ENCODE results near the gene IQCC.
A peak's percentile ranks its signal among the peaks of the same experiment; 100 is the strongest.

The IQCC gene

DNA sequence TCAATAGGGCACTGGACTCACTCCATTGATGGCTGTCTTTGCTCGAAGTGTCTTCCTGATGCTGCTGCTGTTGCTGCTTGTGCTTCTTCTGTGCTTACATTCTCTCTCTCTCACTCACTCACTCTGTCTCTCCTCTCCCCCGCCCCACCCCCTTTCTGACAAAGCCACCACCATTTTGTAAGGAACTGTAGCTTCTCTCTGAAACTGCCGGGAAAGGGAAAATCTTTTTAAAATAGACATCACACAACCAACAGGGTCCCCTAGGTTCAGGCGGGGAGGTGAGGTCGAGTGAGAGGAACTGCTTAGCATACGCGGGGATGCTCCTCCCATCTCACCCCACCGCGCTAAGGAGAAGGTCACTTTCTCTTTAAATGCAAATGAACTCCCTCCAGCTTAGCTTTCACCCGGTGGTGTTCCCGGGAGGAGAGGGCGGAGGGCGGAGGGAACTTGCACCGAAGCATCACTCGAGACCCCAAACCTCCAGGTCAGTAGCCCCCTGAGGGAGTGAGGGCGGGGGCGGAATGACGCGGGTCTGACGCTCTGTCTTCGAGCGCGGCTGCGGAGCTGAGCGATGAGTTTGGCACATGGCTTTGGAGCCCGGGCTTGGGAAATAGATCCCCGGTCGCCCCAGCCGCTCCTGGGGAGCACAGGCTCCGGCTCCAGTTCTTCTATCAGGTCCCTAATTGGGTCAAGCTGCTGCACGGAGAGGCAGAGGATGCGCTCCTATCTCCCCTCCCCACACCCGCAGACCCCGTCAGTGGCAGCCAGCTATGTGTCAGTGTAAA lies 5.1 kb upstream of the IQCC start, which contains the start of gene CCDC28B (continued):
- TF ChIP-seq ZNF274 (IDR thresholded peaks at IDR 0.05; ENCODE audit: low read length) (no peak), ZNF274 (tag by site-specific recombination; IDR thresholded peaks at IDR 0.05; ENCODE audit: borderline replicate concordance) (no peak), ZSCAN16 (tag by site-specific recombination; IDR thresholded peaks at IDR 0.05) (no peak), MZF1 (tag by site-specific recombination; IDR thresholded peaks at IDR 0.05; ENCODE audit: borderline replicate concordance) (no peak), ZNF571 (tag by site-specific recombination; IDR thresholded peaks at IDR 0.05) (no peak), ZNF433 (tag by site-specific recombination; IDR thresholded peaks at IDR 0.05; ENCODE audit: low read depth) (no peak), ZNF37A (tag by site-specific recombination; IDR thresholded peaks at IDR 0.05) (no peak), ZNF112 (tag by site-specific recombination; IDR thresholded peaks at IDR 0.05) (no peak), ZNF16 (tag by site-specific recombination; IDR thresholded peaks at IDR 0.05; ENCODE audit: low read depth) (no peak), GLI4 (tag by site-specific recombination; IDR thresholded peaks at IDR 0.05) (no peak), ZNF2 (tag by site-specific recombination; IDR thresholded peaks at IDR 0.05) (peak; percentile 36), GLIS1 (tag by site-specific recombination; IDR thresholded peaks at IDR 0.05) (peak; percentile 70), ZNF248 (tag by site-specific recombination; IDR thresholded peaks at IDR 0.05) (no peak), ZNF121 (tag by site-specific recombination; IDR thresholded peaks at IDR 0.05) (peak; percentile 78; the same call in 1 of the 2 replicates), ZNF670 (tag by site-specific recombination; IDR thresholded peaks at IDR 0.05; ENCODE audit: low read depth) (no peak), ZBTB21 (tag by site-specific recombination; IDR thresholded peaks at IDR 0.05) (peak; percentile 48; the same call in 1 of the 2 replicates), ZNF292 (tag by site-specific recombination; IDR thresholded peaks at IDR 0.05; ENCODE audit: borderline replicate concordance, low read depth) (no peak), WT1 (tag by site-specific recombination; IDR thresholded peaks at IDR 0.05) (0 out of 2 replicates have a peak, but pooled peaks have one; percentile 3), KLF9 (tag by site-specific recombination; IDR thresholded peaks at IDR 0.05; ENCODE audit: low read depth) (peak; percentile 77), ZNF48 (tag by site-specific recombination; IDR thresholded peaks at IDR 0.05) (no peak), ZNF214 (tag by site-specific recombination; IDR thresholded peaks at IDR 0.05; ENCODE audit: borderline replicate concordance) (no peak), KLF7 (tag by site-specific recombination; IDR thresholded peaks at IDR 0.05; ENCODE audit: borderline replicate concordance) (no peak), ZNF785 (tag by site-specific recombination; IDR thresholded peaks at IDR 0.05) (no peak), ZNF701 (tag by site-specific recombination; IDR thresholded peaks at IDR 0.05) (no peak)
- TF ChIP-seq, protein P1, sequence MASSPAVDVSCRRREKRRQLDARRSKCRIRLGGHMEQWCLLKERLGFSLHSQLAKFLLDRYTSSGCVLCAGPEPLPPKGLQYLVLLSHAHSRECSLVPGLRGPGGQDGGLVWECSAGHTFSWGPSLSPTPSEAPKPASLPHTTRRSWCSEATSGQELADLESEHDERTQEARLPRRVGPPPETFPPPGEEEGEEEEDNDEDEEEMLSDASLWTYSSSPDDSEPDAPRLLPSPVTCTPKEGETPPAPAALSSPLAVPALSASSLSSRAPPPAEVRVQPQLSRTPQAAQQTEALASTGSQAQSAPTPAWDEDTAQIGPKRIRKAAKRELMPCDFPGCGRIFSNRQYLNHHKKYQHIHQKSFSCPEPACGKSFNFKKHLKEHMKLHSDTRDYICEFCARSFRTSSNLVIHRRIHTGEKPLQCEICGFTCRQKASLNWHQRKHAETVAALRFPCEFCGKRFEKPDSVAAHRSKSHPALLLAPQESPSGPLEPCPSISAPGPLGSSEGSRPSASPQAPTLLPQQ (tag by site-specific recombination; IDR thresholded peaks at IDR 0.05) = peak; percentile 65; the same call in 1 of the 2 replicates
- TF ChIP-seq, protein P2, sequence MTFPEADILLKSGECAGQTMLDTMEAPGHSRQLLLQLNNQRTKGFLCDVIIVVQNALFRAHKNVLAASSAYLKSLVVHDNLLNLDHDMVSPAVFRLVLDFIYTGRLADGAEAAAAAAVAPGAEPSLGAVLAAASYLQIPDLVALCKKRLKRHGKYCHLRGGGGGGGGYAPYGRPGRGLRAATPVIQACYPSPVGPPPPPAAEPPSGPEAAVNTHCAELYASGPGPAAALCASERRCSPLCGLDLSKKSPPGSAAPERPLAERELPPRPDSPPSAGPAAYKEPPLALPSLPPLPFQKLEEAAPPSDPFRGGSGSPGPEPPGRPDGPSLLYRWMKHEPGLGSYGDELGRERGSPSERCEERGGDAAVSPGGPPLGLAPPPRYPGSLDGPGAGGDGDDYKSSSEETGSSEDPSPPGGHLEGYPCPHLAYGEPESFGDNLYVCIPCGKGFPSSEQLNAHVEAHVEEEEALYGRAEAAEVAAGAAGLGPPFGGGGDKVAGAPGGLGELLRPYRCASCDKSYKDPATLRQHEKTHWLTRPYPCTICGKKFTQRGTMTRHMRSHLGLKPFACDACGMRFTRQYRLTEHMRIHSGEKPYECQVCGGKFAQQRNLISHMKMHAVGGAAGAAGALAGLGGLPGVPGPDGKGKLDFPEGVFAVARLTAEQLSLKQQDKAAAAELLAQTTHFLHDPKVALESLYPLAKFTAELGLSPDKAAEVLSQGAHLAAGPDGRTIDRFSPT (tag by site-specific recombination; IDR thresholded peaks at IDR 0.05) = no peak
- TF ChIP-seq, protein P3, sequence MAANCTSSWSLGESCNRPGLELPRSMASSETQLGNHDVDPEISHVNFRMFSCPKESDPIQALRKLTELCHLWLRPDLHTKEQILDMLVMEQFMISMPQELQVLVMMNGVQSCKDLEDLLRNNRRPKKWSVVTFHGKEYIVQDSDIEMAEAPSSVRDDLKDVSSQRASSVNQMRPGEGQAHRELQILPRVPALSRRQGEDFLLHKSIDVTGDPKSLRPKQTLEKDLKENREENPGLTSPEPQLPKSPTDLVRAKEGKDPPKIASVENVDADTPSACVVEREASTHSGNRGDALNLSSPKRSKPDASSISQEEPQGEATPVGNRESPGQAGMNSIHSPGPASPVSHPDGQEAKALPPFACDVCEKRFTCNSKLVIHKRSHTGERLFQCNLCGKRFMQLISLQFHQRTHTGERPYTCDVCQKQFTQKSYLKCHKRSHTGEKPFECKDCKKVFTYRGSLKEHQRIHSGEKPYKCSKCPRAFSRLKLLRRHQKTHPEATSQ (tag by site-specific recombination; IDR thresholded peaks at IDR 0.05) = no peak
- TF ChIP-seq, protein P4, sequence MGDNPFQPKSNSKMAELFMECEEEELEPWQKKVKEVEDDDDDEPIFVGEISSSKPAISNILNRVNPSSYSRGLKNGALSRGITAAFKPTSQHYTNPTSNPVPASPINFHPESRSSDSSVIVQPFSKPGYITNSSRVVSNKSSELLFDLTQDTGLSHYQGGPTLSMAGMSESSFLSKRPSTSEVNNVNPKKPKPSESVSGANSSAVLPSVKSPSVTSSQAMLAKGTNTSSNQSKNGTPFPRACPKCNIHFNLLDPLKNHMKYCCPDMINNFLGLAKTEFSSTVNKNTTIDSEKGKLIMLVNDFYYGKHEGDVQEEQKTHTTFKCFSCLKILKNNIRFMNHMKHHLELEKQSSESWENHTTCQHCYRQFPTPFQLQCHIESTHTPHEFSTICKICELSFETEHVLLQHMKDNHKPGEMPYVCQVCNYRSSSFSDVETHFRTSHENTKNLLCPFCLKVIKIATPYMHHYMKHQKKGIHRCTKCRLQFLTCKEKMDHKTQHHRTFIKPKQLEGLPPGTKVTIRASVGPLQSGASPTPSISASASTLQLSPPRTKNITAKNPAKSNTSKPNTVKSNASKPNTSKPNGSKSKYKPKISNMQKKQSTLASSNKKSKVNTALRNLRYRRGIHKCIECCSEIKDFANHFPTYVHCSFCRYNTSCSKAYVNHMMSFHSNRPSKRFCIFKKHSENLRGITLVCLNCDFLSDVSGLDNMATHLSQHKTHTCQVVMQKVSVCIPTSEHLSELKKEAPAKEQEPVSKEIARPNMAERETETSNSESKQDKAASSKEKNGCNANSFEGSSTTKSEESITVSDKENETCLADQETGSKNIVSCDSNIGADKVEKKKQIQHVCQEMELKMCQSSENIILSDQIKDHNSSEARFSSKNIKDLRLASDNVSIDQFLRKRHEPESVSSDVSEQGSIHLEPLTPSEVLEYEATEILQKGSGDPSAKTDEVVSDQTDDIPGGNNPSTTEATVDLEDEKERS (tag by site-specific recombination; IDR thresholded peaks at IDR 0.05) = no peak
- TF ChIP-seq, protein P5, sequence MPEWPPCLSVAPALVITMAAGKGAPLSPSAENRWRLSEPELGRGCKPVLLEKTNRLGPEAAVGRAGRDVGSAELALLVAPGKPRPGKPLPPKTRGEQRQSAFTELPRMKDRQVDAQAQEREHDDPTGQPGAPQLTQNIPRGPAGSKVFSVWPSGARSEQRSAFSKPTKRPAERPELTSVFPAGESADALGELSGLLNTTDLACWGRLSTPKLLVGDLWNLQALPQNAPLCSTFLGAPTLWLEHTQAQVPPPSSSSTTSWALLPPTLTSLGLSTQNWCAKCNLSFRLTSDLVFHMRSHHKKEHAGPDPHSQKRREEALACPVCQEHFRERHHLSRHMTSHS (tag by site-specific recombination; IDR thresholded peaks at IDR 0.05) = no peak
- TF ChIP-seq, protein P6, sequence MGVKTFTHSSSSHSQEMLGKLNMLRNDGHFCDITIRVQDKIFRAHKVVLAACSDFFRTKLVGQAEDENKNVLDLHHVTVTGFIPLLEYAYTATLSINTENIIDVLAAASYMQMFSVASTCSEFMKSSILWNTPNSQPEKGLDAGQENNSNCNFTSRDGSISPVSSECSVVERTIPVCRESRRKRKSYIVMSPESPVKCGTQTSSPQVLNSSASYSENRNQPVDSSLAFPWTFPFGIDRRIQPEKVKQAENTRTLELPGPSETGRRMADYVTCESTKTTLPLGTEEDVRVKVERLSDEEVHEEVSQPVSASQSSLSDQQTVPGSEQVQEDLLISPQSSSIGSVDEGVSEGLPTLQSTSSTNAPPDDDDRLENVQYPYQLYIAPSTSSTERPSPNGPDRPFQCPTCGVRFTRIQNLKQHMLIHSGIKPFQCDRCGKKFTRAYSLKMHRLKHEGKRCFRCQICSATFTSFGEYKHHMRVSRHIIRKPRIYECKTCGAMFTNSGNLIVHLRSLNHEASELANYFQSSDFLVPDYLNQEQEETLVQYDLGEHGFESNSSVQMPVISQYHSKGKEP (tag by site-specific recombination; IDR thresholded peaks at IDR 0.05) = no peak
